Measurements from ENCODE around the gene ADCY10.

The ADCY10 gene

GRCh38 chr1:167923324-167924056 lies 9.6 kb upstream of the ADCY10 start:
- peaks cover 0 to 20% (median 3%) of the 10 kb centered on the region in 11 experiments; a peak in 10 of 22 replicates for H3K36me3 ChIP-seq
- no peaks in the 10 kb centered on the region for H3K9me3 ChIP-seq (replicated peaks in 1 of 11)
- H3K4me3 ChIP-seq: no peak overlapping the region
- no peak overlapping the region for H3K4me2 ChIP-seq
- no peaks in the 10 kb centered on the region for H3K27me3 ChIP-seq
- peaks cover 0 to 16% (median 0%) of the 10 kb centered on the region in 10 experiments; a peak in 2 of 20 replicates for H3K4me1 ChIP-seq
- no peak overlapping the region for H3K27ac ChIP-seq
- H3K9ac ChIP-seq: no peak overlapping the region
- no peak for TF ChIP-seq Cebpa-rat (IDR thresholded peaks at IDR 0.05)
- H4K20me1 ChIP-seq: no peaks in the 10 kb centered on the region; a peak in 1 of 22 replicates

GRCh38 chr1:167922611-167923074 lies 8.7 kb upstream of the ADCY10 start:
- TF ChIP-seq Cebpa-rat (IDR thresholded peaks at IDR 0.05): no peak
- no peaks in the 10 kb centered on the region for H3K27me3 ChIP-seq
- H3K36me3 ChIP-seq: peaks cover 0 to 28% (median 8%) of the 10 kb centered on the region in 11 experiments; a peak in 12 of 22 replicates
- H3K4me1 ChIP-seq: peaks cover 0 to 16% (median 0%) of the 10 kb centered on the region in 10 experiments; a peak in 2 of 20 replicates
- no peaks in the 10 kb centered on the region; a peak in 1 of 22 replicates for H4K20me1 ChIP-seq
- H3K27ac ChIP-seq: no peak overlapping the region
- no peaks in the 10 kb centered on the region for H3K9me3 ChIP-seq (replicated peaks in 1 of 11)
- H3K4me2 ChIP-seq: no peak overlapping the region
- no peak overlapping the region for H3K9ac ChIP-seq
- no peak overlapping the region for H3K4me3 ChIP-seq

DNA sequence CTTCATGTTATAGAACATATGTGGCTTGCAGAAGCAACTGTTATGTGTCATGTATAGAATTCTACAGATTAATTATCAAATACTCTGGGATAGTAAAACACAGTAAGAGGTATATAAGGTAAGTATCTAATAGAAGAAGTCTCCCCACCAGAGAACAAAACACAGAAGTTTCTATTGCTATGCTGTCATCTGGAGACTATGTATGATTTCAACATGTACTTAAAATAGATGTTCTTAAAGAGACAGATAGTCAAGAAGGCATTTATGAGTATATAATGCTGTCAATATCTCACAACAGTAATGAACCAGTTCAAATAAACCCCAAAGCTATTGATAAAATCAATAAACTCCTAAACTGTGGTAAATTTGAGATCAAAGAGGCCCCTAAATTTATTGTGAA lies 8.1 kb upstream of the ADCY10 start:
- H3K36me3 ChIP-seq: peaks cover 4 to 34% (median 13%) of the 10 kb centered on the region in 11 experiments; a peak in 19 of 22 replicates
- H4K20me1 ChIP-seq: no peaks in the 10 kb centered on the region; a peak in 1 of 22 replicates
- no peaks in the 10 kb centered on the region for H3K9me3 ChIP-seq (replicated peaks in 1 of 11)
- H3K27me3 ChIP-seq: no peaks in the 10 kb centered on the region
- TF ChIP-seq Cebpa-rat (IDR thresholded peaks at IDR 0.05): no peak
- no peak overlapping the region for H3K4me2 ChIP-seq
- no peak overlapping the region for H3K27ac ChIP-seq
- H3K4me3 ChIP-seq: no peak overlapping the region
- peaks cover 0 to 16% (median 0%) of the 10 kb centered on the region in 10 experiments; a peak in 2 of 20 replicates for H3K4me1 ChIP-seq
- H3K9ac ChIP-seq: no peak overlapping the region

- Histone ChIP-seq H4K20me1 (no peaks in the 10 kb centered on the region), H3K27ac (no peak overlapping the region), H3K4me2 (no peak overlapping the region)
Observed at GRCh38 chr1:167916766-167917511, 3.0 kb upstream of the ADCY10 start.

DNA sequence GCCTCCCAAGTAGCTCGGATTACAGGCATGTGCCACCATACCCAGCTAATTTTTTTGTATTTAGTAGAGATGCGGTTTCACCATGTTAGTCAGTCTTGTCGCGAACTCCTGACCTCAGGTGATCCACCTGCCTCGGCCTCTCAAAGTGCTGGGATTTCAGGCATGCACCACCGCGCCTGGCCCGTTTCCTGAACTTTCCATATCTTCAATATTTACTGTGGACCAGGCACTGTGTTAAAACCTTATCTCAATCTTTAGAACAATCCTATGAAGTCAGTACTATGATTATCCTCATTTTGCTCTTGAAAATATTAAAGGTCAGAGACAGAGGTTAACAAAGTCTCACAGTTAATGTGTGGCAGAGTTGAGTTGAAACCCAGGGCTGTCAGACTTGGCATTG lies 1.6 kb upstream of the ADCY10 start:
- H3K4me1 ChIP-seq: peaks cover 0 to 16% (median 0%) of the 10 kb centered on the region in 10 experiments; a peak in 6 of 20 replicates
- no peaks in the 10 kb centered on the region for H3K27me3 ChIP-seq
- H3K4me2 ChIP-seq: no peak overlapping the region
- no peaks in the 10 kb centered on the region for H4K20me1 ChIP-seq
- no peak for TF ChIP-seq Cebpa-rat (IDR thresholded peaks at IDR 0.05)
- peaks cover 0 to 2% (median under 1%) of the 10 kb centered on the region in 11 experiments; a peak in 14 of 22 replicates for H3K9me3 ChIP-seq (replicated peaks in 1 of 11)
- no peak overlapping the region for H3K27ac ChIP-seq
- peaks cover 14 to 56% (median 33%) of the 10 kb centered on the region in 11 experiments; a peak in 20 of 22 replicates for H3K36me3 ChIP-seq
- no peak overlapping the region for H3K9ac ChIP-seq
- H3K4me3 ChIP-seq: no peak overlapping the region

More at GRCh38 chr1:167916766-167917511, 3.0 kb upstream of the ADCY10 start:
- Histone ChIP-seq H3K27me3 (no peaks in the 10 kb centered on the region), H3K4me3 (no peak overlapping the region), H3K9me3 (replicated peaks in 1 of 11) (no peaks in the 10 kb centered on the region), H3K36me3 (peaks cover 14 to 56% (median 33%) of the 10 kb centered on the region in 11 experiments; a peak in 20 of 22 replicates), H3K9ac (no peak overlapping the region), H3K4me1 (peaks cover 0 to 2% (median 0%) of the 10 kb centered on the region in 10 experiments; a peak in 1 of 20 replicates)
- no peak for TF ChIP-seq Cebpa-rat (IDR thresholded peaks at IDR 0.05)

GRCh38 chr1:167912294-167912693 lies 1.6 kb downstream of the ADCY10 start:
- H3K9ac ChIP-seq: no peak overlapping the region
- peaks cover 11 to 36% (median 21%) of the 10 kb centered on the region in 11 experiments for H3K36me3 ChIP-seq
- H3K4me2 ChIP-seq: no peak overlapping the region
- TF ChIP-seq Cebpa-rat (IDR thresholded peaks at IDR 0.05): no peak
- no peaks in the 10 kb centered on the region for H4K20me1 ChIP-seq
- no peaks in the 10 kb centered on the region for H3K27me3 ChIP-seq
- no peak overlapping the region for H3K27ac ChIP-seq
- H3K4me3 ChIP-seq: no peak overlapping the region
- H3K4me1 ChIP-seq: peaks cover 0 to 20% (median 0%) of the 10 kb centered on the region in 10 experiments; a peak in 6 of 20 replicates
- H3K9me3 ChIP-seq (replicated peaks in 1 of 11): peaks cover 15 to 22% (median 20%) of the 10 kb centered on the region in 11 experiments

GRCh38 chr1:167911413-167911812 lies 2.5 kb downstream of the ADCY10 start:
- H3K4me1 ChIP-seq: peaks cover 0 to 20% (median 0%) of the 10 kb centered on the region in 10 experiments; a peak in 6 of 20 replicates
- no peaks in the 10 kb centered on the region for H4K20me1 ChIP-seq
- peaks cover 2 to 28% (median 13%) of the 10 kb centered on the region in 11 experiments; a peak in 19 of 22 replicates for H3K36me3 ChIP-seq
- no peak overlapping the region for H3K27ac ChIP-seq
- H3K4me2 ChIP-seq: peak overlapping the region in 3 of 11 experiments; percentile 24 to 63 (median 28); a peak in 6 of 22 replicates
- peaks cover 15 to 22% (median 20%) of the 10 kb centered on the region in 11 experiments for H3K9me3 ChIP-seq (replicated peaks in 1 of 11)
- no peak overlapping the region for H3K4me3 ChIP-seq
- H3K9ac ChIP-seq: no peak overlapping the region
- TF ChIP-seq Cebpa-rat (IDR thresholded peaks at IDR 0.05): no peak
- H3K27me3 ChIP-seq: no peaks in the 10 kb centered on the region

- H4K20me1 ChIP-seq: no peaks in the 10 kb centered on the region
- H3K27me3 ChIP-seq: no peaks in the 10 kb centered on the region
- H3K9ac ChIP-seq: no peak overlapping the region
- H3K4me2 ChIP-seq: peak overlapping the region in 3 of 11 experiments; percentile 24 to 63 (median 28); a peak in 5 of 22 replicates
- H3K9me3 ChIP-seq (replicated peaks in 1 of 11): peaks cover 15 to 22% (median 20%) of the 10 kb centered on the region in 11 experiments
- H3K27ac ChIP-seq: no peak overlapping the region
- peaks cover 0 to 28% (median 0%) of the 10 kb centered on the region in 10 experiments; a peak in 6 of 20 replicates for H3K4me1 ChIP-seq
- H3K4me3 ChIP-seq: no peak overlapping the region
- no peak for TF ChIP-seq Cebpa-rat (IDR thresholded peaks at IDR 0.05)
- H3K36me3 ChIP-seq: peaks cover 0 to 20% (median 8%) of the 10 kb centered on the region in 11 experiments; a peak in 10 of 22 replicates
Observed at GRCh38 chr1:167910530-167910929, 3.4 kb downstream of the ADCY10 start.
